Erythroblast (primary cell): ENCODE measurements around the gene BOLL.
A peak's percentile ranks its signal among the peaks of the same experiment; 100 is the strongest.
"Not testable (repeated sequence)": the region's sequence is repeated elsewhere in the genome, so short reads cannot be mapped to it uniquely, and the experiment has no call there.

ENCODE experiments used
- DNase-seq, 2 experiments: peaks; one replicate each; lab custom pipeline; 2025; lab: John Stamatoyannopoulos, UW
- GATA1 ChIP-seq: IDR thresholded peaks from 2 replicates; pipeline ENCODE4 v1.6.1; 2011; ENCODE audit warnings: low read depth, mild to moderate bottlenecking, control low read depth, low read length, moderate library complexity
- POLR2A ChIP-seq: IDR thresholded peaks from 2 replicates; pipeline ENCODE4 v1.6.1; 2011; ENCODE audit warnings: mild to moderate bottlenecking, low read length

Gene BOLL, protein sequence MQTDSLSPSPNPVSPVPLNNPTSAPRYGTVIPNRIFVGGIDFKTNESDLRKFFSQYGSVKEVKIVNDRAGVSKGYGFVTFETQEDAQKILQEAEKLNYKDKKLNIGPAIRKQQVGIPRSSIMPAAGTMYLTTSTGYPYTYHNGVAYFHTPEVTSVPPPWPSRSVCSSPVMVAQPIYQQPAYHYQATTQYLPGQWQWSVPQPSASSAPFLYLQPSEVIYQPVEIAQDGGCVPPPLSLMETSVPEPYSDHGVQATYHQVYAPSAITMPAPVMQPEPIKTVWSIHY

DNA sequence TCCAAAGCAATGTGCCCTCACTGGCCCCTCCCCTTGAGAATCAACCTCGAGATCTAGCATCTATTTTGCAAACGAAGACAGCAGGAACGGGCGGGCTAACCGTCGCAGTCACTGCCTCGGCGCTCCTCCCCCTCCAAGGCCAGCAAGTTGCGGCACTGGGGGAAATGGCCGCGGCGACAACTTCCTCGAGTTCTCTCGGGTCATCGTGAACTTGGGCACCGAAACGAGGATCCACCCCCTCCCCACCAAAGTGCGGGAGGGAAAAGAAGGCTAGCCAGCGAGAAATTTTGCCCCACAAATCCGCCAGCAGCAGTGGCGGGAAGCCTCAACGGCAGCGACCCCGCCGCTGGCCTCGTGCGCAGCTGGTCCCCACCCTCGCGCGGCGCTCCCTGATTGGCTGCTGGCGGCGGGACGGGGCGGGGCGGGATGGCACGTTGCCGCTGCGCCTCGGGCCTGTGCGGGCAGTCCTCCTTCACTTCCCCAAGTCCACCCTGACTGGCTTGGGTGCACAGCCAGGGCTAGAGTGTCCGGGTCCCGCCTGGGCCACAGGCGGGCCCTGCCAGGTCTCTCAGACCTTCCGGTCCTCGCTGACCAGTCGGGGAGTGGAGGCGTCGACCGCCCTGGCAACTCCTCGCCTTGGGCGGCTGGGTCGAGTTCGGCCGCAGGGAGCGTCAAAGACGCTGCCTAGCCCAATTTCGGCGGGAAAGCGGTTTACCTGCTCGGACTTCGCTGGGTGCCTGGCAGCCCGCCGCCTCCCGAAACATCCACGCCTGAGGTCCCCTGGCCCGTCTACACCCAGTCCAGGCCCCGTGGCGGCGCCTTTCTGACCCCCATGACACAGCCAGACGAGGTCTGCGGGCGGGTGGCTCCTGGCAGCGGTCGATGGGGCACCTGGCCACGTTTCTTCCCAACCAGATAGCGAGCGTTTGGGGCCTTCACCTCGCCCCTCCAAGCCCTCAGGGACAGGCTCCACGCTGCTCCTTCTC is at the start of gene BOLL:
Gene BOLL (minus strand): TSS at position 364 of the 986 bp plus-strand sequence. CDS start 3,469 bp downstream, outside the sequence.
- no peak for DNase-seq
- TF ChIP-seq GATA1 (no peak), POLR2A (no peak)

DNA sequence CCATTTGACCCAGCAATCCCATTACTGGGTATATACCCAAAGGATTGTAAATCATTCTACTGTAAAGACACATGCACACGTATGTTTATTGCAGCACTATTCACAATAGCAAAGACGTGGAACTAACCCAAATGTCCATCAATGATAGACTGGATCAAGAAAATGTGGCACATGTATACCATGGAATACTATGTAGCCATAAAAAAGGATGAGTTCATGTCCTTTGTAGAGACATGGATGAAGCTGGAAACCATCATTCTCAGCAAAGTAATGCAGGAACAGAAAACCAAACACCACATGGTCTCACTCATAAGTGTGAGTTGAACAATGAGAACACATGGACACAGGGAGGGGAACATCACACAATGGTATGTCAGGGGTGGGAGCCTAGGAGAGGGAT is 49.7 kb upstream of the BOLL start:
- DNase-seq: not testable (repeated sequence)

DNA sequence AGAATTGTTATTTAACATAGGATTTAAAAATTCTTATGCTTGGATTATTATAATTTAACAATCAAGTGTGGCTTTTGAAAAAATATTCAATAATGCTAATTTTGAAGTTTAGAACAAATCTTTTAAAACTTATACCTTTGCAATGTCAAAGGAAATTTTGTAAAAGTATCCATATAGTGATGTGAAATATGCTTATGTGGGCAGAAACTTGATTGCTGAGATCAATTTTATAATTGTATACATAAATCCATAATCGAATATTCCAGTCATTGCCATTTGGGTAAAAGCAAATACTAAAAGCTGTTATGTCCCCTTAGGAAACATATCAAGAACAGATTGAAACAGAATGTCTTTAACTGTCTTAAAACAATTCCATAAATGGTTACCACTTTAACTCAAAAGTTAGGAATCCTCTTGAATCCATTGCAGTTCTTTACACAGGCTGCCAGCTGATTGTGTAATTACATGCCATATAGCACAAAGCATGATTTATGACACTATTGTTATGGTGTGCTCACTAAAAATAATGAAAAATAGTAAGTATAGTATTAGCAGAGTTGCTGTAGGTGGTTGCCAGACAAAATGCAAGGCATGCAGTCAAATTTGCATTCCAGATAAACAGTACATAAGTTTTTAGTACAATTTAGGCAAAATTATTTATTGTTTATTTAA is 43.5 kb upstream of the BOLL start:
- TF ChIP-seq GATA1 (no peak), POLR2A (no peak)
- no peak for DNase-seq

DNA sequence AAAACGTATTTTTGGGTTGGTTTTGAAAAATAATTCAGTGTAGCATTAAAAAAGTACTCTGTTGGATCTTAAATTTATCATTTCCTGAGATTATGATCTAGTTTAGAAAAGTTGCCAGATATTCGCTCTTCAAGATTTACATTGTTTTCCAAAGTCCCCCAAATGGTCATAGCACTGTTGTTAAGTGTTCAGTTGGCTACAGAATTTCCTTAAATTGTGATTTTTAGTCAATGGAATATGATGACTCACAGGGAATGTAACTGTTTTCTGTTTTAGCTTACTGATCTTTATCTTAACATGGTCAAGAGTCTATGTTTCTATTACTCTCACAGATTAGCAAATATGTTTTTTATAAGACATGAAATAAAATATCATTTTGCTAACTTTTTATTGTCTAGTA is 42.5 kb upstream of the BOLL start:
- DNase-seq: no peak
- TF ChIP-seq GATA1: no peak
- TF ChIP-seq POLR2A: no peak

DNA sequence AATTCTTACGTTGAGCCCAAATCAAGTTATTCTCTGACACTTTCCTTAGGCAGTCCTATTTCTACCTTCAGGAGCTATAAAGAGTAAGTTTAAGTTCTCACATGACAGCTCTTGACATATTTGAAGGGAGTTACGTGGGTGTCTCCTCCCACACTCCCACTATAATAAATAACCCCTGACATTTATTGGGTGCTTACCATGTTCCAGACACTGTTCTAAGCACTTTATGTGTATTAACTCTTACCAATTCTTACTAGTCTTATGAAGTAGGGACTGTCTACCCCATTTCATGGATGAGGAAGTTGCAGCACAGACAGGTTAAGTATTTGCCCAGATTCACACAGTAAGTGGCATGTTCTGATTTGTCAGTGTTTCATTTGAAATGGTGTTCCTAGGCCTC is 37.2 kb upstream of the BOLL start:
- DNase-seq: no peak
- TF ChIP-seq POLR2A (no peak), GATA1 (no peak)

DNA sequence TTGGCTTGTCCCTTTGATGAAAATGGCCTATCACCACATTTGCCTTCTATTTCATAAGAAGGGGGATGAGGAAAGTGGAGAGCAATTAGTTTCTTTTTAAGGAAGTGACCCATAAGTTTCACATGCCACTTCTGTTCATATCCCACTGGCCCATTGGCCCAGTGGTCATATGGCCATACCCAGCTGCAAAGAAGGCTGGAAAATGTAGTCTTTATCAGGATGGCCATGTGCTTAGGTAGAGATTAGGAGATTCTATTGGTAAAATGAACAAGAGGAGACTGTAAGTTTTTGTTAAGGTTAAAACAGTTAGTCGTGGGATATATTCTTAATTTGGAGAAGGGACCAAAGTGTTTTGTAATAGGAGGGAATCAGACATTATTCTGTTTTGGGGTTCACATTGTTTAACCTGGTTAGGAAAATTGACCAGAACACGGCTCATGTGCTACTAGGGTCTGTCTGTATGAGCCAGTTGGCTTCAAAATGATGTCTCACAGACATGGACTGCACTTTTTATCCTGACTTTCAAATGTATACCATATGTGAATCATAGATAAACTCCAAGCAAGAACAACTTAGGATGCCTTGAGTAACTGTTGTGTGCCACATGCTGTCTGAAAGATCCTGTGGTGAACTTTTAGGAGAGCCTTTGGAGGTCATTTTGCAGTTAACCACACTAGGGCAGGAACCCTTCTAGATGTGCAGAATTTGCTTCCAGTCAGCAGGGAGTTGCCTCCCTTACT is 36.6 kb upstream of the BOLL start:
- no peak for TF ChIP-seq GATA1
- TF ChIP-seq POLR2A: no peak
- peak in 1 of 2 experiments; percentile 6 for DNase-seq

DNA sequence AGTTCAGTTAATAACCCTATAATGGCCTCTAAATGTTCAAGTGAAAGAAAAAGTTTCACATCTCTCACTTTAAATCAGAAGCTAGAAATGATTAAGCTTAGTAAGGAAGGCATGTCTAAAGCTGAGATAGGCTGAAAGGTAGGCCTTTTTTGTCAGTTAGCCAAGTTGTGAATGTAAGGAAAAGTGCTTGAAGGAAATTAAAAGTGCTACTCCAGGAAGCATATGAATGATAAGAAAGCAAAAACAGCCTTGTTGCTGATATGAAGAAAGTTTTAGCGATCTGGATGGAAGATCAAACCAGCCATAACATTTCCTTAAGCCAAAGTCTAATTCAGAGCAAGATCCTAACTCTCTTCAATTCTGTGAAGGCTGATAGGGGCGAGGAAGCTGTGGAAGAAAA is 29.4 kb upstream of the BOLL start:
- DNase-seq: no peak
- TF ChIP-seq POLR2A: no peak

DNA sequence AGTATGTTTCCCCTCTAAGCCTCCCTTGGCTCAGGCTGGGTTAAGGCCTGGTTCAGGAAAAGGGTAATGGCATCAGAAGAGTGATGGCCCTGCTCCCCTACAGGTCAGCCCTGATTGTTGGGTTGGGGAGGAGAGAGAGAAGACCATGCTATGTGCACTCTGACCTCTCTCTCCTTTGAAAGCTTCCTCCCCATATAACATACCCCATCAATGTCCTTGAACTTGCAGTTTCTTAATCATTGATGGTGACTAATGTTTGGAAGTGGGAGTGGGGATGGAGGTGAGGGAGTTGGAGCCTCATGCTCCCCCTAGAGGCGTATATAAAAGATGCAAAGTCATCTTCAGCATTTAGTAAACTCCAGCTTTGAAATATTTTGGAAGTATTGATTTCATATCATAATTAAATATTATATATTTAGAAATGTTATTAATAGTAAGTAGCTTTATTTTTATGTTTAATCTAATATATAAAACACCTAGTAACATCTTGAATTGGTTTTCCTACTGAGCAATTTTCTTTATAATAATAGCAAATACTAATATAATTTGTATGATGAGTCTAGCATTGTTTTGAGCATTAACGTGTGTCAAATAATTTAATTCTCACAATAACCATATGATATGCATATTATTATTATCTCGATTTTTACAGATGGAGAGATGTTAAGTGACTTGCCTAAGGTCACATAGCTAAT is 28.1 kb upstream of the BOLL start:
- TF ChIP-seq POLR2A: no peak
- TF ChIP-seq GATA1: no peak
- DNase-seq: peak; percentile 18 to 60

DNA sequence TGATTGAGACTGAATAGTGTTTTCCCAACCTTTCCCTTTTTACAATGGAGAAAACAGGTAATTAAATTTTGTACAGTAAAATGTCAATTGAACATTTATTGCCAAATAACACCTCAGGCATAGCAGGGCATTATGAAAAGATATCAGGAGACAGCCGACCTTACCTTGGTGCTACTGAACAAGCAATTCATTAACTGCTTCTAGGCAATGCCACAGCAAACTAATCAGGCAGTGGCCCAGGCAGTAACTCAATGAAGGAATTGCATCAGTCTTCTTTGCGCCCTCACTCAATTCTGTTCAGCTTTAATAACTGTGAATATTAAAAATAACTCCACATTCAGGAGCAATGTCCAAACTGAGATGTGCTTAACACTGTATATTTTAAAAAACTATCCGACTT is 25.4 kb upstream of the BOLL start:
- DNase-seq: no peak
- TF ChIP-seq GATA1 (no peak), POLR2A (no peak)

DNA sequence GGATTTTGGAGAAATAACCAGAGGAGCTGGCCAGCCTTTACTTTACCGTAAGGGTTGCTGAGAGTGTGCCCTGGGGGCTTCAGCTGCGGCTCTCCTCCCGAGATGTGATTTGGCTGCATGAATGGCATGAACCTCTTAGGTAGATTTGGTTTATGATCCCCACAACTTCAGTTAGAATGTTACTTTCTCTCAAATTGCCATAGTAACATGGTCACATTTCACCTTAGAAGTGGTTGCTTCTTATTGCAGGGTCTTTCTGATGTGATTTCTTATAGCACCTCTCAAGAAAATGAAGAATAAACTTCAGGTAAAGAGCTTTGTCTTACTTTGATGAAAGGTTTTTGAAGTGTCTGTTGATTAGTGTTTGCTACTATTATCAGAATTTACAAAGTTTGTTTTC is 24.9 kb upstream of the BOLL start:
- no peak for TF ChIP-seq GATA1

GRCh38 chr2:197809064-197809463 is 23.9 kb upstream of the BOLL start:
- DNase-seq: no peak
- no peak for TF ChIP-seq GATA1
- no peak for TF ChIP-seq POLR2A

More for the DNA sequence above, 24.9 kb upstream of the BOLL start:
- no peak for DNase-seq

DNA sequence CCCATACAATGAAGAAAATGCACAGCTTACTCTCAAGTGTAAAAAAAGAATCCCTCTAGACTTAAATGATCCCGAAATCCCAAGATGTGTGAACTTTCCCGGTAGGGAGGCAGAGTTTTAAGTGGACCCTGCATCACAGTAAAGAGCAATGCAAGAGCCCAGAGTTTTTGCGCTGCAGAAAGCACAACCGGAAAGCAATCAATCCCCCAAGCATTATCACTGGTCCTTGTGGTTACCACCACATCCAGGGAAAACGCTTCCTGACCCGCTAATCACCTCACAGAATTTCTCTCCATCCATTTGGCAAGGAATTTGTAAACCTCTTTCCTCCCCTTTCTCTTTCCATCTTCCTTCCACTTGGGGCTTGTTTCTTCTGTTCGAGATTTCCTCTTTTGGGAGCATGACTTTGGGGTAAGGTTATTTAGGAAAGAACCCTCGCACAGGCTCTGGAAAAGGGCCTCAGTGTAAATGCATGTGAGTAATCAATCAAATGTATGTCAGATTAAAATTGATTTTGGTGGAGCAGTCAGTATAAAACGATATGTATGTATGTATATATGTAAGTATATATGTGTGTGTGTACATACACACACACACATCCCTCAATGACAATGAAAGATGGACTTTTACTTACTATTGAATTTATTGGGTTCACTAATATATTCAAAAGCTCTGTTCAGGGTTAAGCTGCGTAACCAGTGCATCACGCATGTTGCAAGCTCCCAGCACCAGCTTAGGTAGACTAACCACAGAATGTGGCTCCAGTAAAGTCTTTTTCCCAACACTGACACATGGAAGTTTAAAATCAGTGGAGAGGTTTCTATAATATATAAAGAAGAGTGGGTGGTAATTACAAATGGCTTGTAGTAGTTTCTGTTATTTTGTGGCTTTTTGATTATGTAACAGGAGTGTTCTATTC is 20.9 kb upstream of the BOLL start:
- TF ChIP-seq POLR2A (no peak), GATA1 (no peak)
- no peak for DNase-seq
